SK-N-SH (cell line): ENCODE results near the gene SMC1A. TPM values are rescaled to one million over a fixed set of nuclear protein-coding genes. Genes with fewer than 3 reads are reported as not detected.

Experiments used
- CTCF ChIA-PET: fragments of 300-600, 350-600 bp; formaldehyde crosslinking; extraction: SDS; loops from one replicate; lab custom pipeline; 2021; lab: Yijun Ruan, JAX
- POLR2A ChIA-PET: fragments of 350-600 bp; sonication (Branson Sonifier 250); formaldehyde crosslinking; extraction: SDS; loops from one replicate; lab custom pipeline; 2020; ENCODE audit warnings: antibody characterized with exemption, inconsistent platforms; lab: Yijun Ruan, JAX
- DNase-seq: peaks from one replicate; pipeline ENCODE4 v3.0.0; 2012
- H2AFZ ChIP-seq: fragments of 200-600 bp; sonication (generic); 2 replicates; pipeline ENCODE4 v1.8.1; 2016; ENCODE audit warnings: antibody characterized with exemption, mild to moderate bottlenecking, low read depth
- H3F3A ChIP-seq: fragments of 200-600 bp; sonication (generic); replicated peaks from 2 replicates; pipeline ENCODE3; 2016; ENCODE audit warnings: antibody characterized with exemption, mild to moderate bottlenecking; ENCODE audit not compliant: insufficient read depth
- H3K27ac ChIP-seq, 2 experiments: fragments of 200-500 bp in 1 of 2; fragments of 200-600 bp in 1 of 2; sonication (Bioruptor generic) in 1 of 2; sonication (generic), shearing (Covaris generic) in 1 of 2; 2 replicates each; pipeline versions ENCODE4 v1.5.1 to v1.6.1; 2014 to 2016; ENCODE audit warnings: low read depth in 2 of 2, inconsistent platforms in 1 of 2, low read length in 1 of 2, mild to moderate bottlenecking in 1 of 2, mixed read lengths in 1 of 2
- H3K27me3 ChIP-seq: fragments of 200-600 bp; sonication (generic), shearing (Covaris generic); 2 replicates; pipeline ENCODE4 v1.6.1; 2016; ENCODE audit warnings: mixed run types; ENCODE audit not compliant: insufficient read depth
- H3K36me3 ChIP-seq, 2 experiments: fragments of 200-500 bp in 1 of 2; fragments of 200-600 bp in 1 of 2; sonication (Bioruptor generic) in 1 of 2; sonication (generic) in 1 of 2; replicated peaks in 1 of 2; 2 replicates each; pipeline versions ENCODE3 to v1.5.1; 2014 to 2016; ENCODE audit warnings: low read length in 1 of 2, mild to moderate bottlenecking in 1 of 2; ENCODE audit not compliant: insufficient read depth in 2 of 2, control insufficient read depth in 1 of 2
- H3K4me1 ChIP-seq, 2 experiments: fragments of 200-500 bp in 1 of 2; fragments of 200-600 bp in 1 of 2; sonication (Bioruptor generic) in 1 of 2; sonication (generic), shearing (Covaris generic) in 1 of 2; 2 replicates each; pipeline versions ENCODE4 v1.5.1 to v1.6.1; 2014 to 2016; ENCODE audit warnings: low read depth in 1 of 2, low read length in 1 of 2, mixed run types in 1 of 2; ENCODE audit not compliant: insufficient read depth in 2 of 2, control insufficient read depth in 1 of 2
- H3K4me2 ChIP-seq: fragments of 200-600 bp; sonication (generic), shearing (Covaris generic); 2 replicates; pipeline ENCODE4 v1.6.1; 2017; ENCODE audit warnings: mixed run types
- H3K4me3 ChIP-seq, 2 experiments: fragments of 200-500 bp in 1 of 2; fragments of 200-600 bp in 1 of 2; sonication (Bioruptor generic) in 1 of 2; sonication (generic), shearing (Covaris generic) in 1 of 2; 2 replicates each; pipeline versions ENCODE4 v1.5.1 to v1.8.1; 2014 to 2016; ENCODE audit warnings: low read depth in 2 of 2, inconsistent platforms in 1 of 2, low read length in 1 of 2, mild to moderate bottlenecking in 1 of 2, mixed read lengths in 1 of 2, moderate library complexity in 1 of 2
- H3K79me2 ChIP-seq: fragments of 200-600 bp; sonication (generic); 2 replicates; pipeline ENCODE4 v1.8.1; 2017; ENCODE audit warnings: mild to moderate bottlenecking; ENCODE audit not compliant: insufficient read depth
- H3K9ac ChIP-seq: fragments of 200-600 bp; sonication (generic); 2 replicates; pipeline ENCODE4 v1.6.1; 2017; ENCODE audit warnings: mixed run types
- H3K9me2 ChIP-seq: fragments of 200-600 bp; sonication (generic); 2 replicates; pipeline ENCODE4 v1.6.1; 2017; ENCODE audit warnings: mixed run types
- H3K9me3 ChIP-seq: fragments of 200-600 bp; sonication (generic); 2 replicates; pipeline ENCODE4 v1.6.1; 2017; ENCODE audit warnings: mixed run types, mild to moderate bottlenecking, moderate library complexity
- H4K20me1 ChIP-seq: fragments of 200-600 bp; sonication (generic); 2 replicates; pipeline ENCODE4 v1.6.1; 2017; ENCODE audit warnings: mild to moderate bottlenecking, mixed run types; ENCODE audit not compliant: insufficient read depth
- CTCF ChIP-seq: fragments of 200-600 bp; sonication (generic); IDR thresholded peaks from 2 replicates; pipeline ENCODE4 v1.6.1; 2017; ENCODE audit warnings: antibody characterized with exemption, mild to moderate bottlenecking, moderate library complexity
- ELF1 ChIP-seq: IDR thresholded peaks from 2 replicates; pipeline ENCODE4 v1.4.0; 2012
- FOXJ3 ChIP-seq: sonication (generic); formaldehyde crosslinking; IDR thresholded peaks from 2 replicates; pipeline ENCODE4 v1.5.1; 2020; ENCODE audit warnings: mild to moderate bottlenecking, missing genetic modification reagents
- NFIC ChIP-seq: IDR thresholded peaks from 2 replicates; pipeline ENCODE4 v1.4.0; 2012; ENCODE audit warnings: borderline replicate concordance
- RAD21 ChIP-seq: IDR thresholded peaks from 2 replicates; pipeline ENCODE4 v1.6.1; 2012; ENCODE audit warnings: mild to moderate bottlenecking, low read length
- SMC3 ChIP-seq: IDR thresholded peaks from 2 replicates; pipeline ENCODE4 v1.6.1; 2012; ENCODE audit warnings: low read depth, low read length, improper control_type of control experiment
- WGBS: methylation state at CpG from one replicate; pipeline ENCODE4 v1.1.6; 2017; ENCODE audit warnings: low lambda C conversion rate; 5-methylcytosine and 5-hydroxymethylcytosine counted together
- polyA plus RNA-seq, 3 experiments: library from polyadenylated mRNA; depleted of rRNA; stranded (reverse); fragments of >200 nt; gene quantifications; 2 replicates each; pipeline ENCODE4 v1.2.3, GENCODE V29; 2012
- TF ChIP-seq, protein P1 (sequence below): IDR thresholded peaks from 2 replicates; pipeline ENCODE4 v1.4.0; 2012; ENCODE audit warnings: low read depth, borderline replicate concordance
- TF ChIP-seq, protein P2 (sequence below): IDR thresholded peaks from 2 replicates; pipeline ENCODE4 v1.6.1; 2012; ENCODE audit warnings: mild to moderate bottlenecking, low read depth, low read length, moderate library complexity
- TF ChIP-seq, protein P3 (sequence below): IDR thresholded peaks from 2 replicates; pipeline ENCODE4 v1.4.0; 2012; ENCODE audit warnings: low read depth, borderline replicate concordance

Gene SMC1A
- polyA plus RNA-seq, 1 of the 3 experiments (the other 2 are of a cell fraction) = 34.6 TPM

- Histone ChIP-seq H3K4me2 (no peak overlapping the region), H3K27ac (no peak overlapping the region), H3K4me1 (no peaks in the 10 kb centered on the region), H4K20me1 (no peaks in the 10 kb centered on the region), H3K9me2 (no peaks in the 10 kb centered on the region), H3K79me2 (no peaks in the 10 kb centered on the region), H2AFZ (no peak overlapping the region), H3K27me3 (no peaks in the 10 kb centered on the region; the same call in 1 of the 2 replicates), H3F3A (no peaks in the 10 kb centered on the region), H3K4me3 (no peak overlapping the region), H3K9ac (no peak overlapping the region), H3K36me3 (no peaks in the 10 kb centered on the region), H3K9me3 (no peaks in the 10 kb centered on the region)
- ChIA-PET CTCF (interaction anchor here (0.6 to 4.9 kb wide), 4 partner anchors 12 to 145 kb away, joined by 3 to 28 read pairs (median 4); no protein-coding TSS in a partner anchor), POLR2A (no interaction called here)
- WGBS = 31% methylated on average over 5 of the region's 5 CpGs
- DNase-seq = no peak
- TF ChIP-seq, protein P1, sequence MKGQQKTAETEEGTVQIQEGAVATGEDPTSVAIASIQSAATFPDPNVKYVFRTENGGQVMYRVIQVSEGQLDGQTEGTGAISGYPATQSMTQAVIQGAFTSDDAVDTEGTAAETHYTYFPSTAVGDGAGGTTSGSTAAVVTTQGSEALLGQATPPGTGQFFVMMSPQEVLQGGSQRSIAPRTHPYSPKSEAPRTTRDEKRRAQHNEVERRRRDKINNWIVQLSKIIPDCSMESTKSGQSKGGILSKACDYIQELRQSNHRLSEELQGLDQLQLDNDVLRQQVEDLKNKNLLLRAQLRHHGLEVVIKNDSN = no peak
- no peak for TF ChIP-seq ELF1
- TF ChIP-seq NFIC = no peak
- TF ChIP-seq, protein P2, sequence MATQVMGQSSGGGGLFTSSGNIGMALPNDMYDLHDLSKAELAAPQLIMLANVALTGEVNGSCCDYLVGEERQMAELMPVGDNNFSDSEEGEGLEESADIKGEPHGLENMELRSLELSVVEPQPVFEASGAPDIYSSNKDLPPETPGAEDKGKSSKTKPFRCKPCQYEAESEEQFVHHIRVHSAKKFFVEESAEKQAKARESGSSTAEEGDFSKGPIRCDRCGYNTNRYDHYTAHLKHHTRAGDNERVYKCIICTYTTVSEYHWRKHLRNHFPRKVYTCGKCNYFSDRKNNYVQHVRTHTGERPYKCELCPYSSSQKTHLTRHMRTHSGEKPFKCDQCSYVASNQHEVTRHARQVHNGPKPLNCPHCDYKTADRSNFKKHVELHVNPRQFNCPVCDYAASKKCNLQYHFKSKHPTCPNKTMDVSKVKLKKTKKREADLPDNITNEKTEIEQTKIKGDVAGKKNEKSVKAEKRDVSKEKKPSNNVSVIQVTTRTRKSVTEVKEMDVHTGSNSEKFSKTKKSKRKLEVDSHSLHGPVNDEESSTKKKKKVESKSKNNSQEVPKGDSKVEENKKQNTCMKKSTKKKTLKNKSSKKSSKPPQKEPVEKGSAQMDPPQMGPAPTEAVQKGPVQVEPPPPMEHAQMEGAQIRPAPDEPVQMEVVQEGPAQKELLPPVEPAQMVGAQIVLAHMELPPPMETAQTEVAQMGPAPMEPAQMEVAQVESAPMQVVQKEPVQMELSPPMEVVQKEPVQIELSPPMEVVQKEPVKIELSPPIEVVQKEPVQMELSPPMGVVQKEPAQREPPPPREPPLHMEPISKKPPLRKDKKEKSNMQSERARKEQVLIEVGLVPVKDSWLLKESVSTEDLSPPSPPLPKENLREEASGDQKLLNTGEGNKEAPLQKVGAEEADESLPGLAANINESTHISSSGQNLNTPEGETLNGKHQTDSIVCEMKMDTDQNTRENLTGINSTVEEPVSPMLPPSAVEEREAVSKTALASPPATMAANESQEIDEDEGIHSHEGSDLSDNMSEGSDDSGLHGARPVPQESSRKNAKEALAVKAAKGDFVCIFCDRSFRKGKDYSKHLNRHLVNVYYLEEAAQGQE = no peak
- TF ChIP-seq RAD21 = peak; percentile 30
- no peak for TF ChIP-seq FOXJ3 (CRISPR knock-in tag)
- TF ChIP-seq CTCF = peak; percentile 38
- TF ChIP-seq SMC3 = peak; percentile 14; the same call in 1 of the 2 replicates
- TF ChIP-seq, protein P3, sequence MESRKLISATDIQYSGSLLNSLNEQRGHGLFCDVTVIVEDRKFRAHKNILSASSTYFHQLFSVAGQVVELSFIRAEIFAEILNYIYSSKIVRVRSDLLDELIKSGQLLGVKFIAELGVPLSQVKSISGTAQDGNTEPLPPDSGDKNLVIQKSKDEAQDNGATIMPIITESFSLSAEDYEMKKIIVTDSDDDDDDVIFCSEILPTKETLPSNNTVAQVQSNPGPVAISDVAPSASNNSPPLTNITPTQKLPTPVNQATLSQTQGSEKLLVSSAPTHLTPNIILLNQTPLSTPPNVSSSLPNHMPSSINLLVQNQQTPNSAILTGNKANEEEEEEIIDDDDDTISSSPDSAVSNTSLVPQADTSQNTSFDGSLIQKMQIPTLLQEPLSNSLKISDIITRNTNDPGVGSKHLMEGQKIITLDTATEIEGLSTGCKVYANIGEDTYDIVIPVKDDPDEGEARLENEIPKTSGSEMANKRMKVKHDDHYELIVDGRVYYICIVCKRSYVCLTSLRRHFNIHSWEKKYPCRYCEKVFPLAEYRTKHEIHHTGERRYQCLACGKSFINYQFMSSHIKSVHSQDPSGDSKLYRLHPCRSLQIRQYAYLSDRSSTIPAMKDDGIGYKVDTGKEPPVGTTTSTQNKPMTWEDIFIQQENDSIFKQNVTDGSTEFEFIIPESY = no peak
Observed at GRCh38 chrX:53458082-53458481, 35.6 kb upstream of the SMC1A start.
